HL-60 (cell line): ENCODE measurements around the gene POLE2.

Source experiments
- DNase-seq, 2 experiments: peaks; one replicate each; pipeline ENCODE4 v3.0.0-alpha.2; 2010 to 2020; ENCODE audit warnings: low read depth in 1 of 2, low spot score in 1 of 2
- H3K27ac ChIP-seq: fragments of 250-450 bp; sonication (Bioruptor Pico); replicated peaks from 2 replicates; pipeline ENCODE4 v1.5.1; 2020; ENCODE audit warnings: mild to moderate bottlenecking, moderate library complexity
- H3K27me3 ChIP-seq: fragments of 250-450 bp; sonication (Bioruptor Pico); 2 replicates; pipeline ENCODE4 v1.5.1; 2021; ENCODE audit warnings: mild to moderate bottlenecking, moderate library complexity; ENCODE audit not compliant: insufficient read depth, poor library complexity, severe bottlenecking
- H3K4me3 ChIP-seq: replicated peaks from 2 replicates; pipeline ENCODE4 v1.5.1; 2011; ENCODE audit warnings: mild to moderate bottlenecking, control low read depth, low read length; ENCODE audit not compliant: insufficient read depth
- CTCF ChIP-seq: IDR thresholded peaks from one replicate; pipeline ENCODE4 v1.5.1; 2011; ENCODE audit warnings: low read length, control low read depth, inconsistent platforms; ENCODE audit not compliant: insufficient read depth
- GABPA ChIP-seq: IDR thresholded peaks from 2 replicates; pipeline ENCODE4 v1.6.1; 2012; ENCODE audit warnings: low read depth
- POLR2AphosphoS5 ChIP-seq: IDR thresholded peaks from 2 replicates; pipeline ENCODE4 v1.6.1; 2012; ENCODE audit warnings: low read depth
- SPI1 ChIP-seq: IDR thresholded peaks from 2 replicates; pipeline ENCODE4 v1.6.1; 2012; ENCODE audit warnings: low read depth, mild to moderate bottlenecking, borderline replicate concordance
- TF ChIP-seq, protein P1 (sequence below): IDR thresholded peaks from 2 replicates; pipeline ENCODE4 v1.6.1; 2012; ENCODE audit warnings: low read depth; ENCODE audit not compliant: insufficient replicate concordance

POLE2 gene

DNA sequence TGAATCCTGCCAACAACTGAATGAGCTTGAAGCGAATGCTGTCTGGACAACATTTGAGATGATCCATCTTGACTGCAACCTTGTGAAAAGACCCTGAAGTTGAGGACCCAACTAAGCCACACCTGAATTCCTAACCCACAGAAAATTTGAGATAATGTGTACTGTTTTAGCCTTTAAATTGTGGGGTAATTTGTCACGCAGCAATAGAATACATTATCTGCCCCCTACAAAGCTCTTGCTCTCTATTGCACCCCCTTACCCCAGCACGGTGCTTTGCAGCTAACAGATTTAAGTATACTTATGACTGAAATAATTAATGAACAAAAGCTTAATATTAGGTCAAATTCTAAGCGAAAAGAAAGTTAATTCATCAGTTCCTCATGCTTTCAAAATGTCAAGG is 1.6 kb downstream of the POLE2 start:
- no peak overlapping the region; the same call in 1 of the 2 replicates for H3K27ac ChIP-seq
- no peak for DNase-seq
- no peaks in the 10 kb centered on the region for H3K27me3 ChIP-seq
- TF ChIP-seq, protein P1, sequence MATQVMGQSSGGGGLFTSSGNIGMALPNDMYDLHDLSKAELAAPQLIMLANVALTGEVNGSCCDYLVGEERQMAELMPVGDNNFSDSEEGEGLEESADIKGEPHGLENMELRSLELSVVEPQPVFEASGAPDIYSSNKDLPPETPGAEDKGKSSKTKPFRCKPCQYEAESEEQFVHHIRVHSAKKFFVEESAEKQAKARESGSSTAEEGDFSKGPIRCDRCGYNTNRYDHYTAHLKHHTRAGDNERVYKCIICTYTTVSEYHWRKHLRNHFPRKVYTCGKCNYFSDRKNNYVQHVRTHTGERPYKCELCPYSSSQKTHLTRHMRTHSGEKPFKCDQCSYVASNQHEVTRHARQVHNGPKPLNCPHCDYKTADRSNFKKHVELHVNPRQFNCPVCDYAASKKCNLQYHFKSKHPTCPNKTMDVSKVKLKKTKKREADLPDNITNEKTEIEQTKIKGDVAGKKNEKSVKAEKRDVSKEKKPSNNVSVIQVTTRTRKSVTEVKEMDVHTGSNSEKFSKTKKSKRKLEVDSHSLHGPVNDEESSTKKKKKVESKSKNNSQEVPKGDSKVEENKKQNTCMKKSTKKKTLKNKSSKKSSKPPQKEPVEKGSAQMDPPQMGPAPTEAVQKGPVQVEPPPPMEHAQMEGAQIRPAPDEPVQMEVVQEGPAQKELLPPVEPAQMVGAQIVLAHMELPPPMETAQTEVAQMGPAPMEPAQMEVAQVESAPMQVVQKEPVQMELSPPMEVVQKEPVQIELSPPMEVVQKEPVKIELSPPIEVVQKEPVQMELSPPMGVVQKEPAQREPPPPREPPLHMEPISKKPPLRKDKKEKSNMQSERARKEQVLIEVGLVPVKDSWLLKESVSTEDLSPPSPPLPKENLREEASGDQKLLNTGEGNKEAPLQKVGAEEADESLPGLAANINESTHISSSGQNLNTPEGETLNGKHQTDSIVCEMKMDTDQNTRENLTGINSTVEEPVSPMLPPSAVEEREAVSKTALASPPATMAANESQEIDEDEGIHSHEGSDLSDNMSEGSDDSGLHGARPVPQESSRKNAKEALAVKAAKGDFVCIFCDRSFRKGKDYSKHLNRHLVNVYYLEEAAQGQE, result no peak
- no peak overlapping the region for H3K4me3 ChIP-seq

- Histone ChIP-seq H3K27ac (no peak overlapping the region), H3K27me3 (no peaks in the 10 kb centered on the region), H3K4me3 (no peak overlapping the region)
- TF ChIP-seq CTCF (no peak), SPI1 (no peak), POLR2AphosphoS5 (no peak), GABPA (no peak)
- TF ChIP-seq, protein P1, result no peak
- DNase-seq, result no peak
Measured at GRCh38 chr14:49679271-49679670, 8.7 kb downstream of the POLE2 start.

GRCh38 chr14:49677643-49678042 is 10.4 kb downstream of the POLE2 start:
- no peak for DNase-seq

More at GRCh38 chr14:49677643-49678042, 10.4 kb downstream of the POLE2 start:
- Histone ChIP-seq H3K27ac (no peak overlapping the region), H3K27me3 (no peaks in the 10 kb centered on the region), H3K4me3 (no peak overlapping the region)
- TF ChIP-seq CTCF, result no peak
- TF ChIP-seq, protein P1, result no peak
- no peak for TF ChIP-seq POLR2AphosphoS5
- TF ChIP-seq SPI1, result no peak
- no peak for TF ChIP-seq GABPA
